Astrocyte of the cerebellum (primary cell): ENCODE data around the gene ODAD4.

Experiments
- DNase-seq: peaks from one replicate; pipeline ENCODE4 v3.0.0-alpha.2; 2011; ENCODE audit warnings: low read depth
- H3K4me3 ChIP-seq: 2 replicates; pipeline ENCODE4 v1.5.1; 2011; ENCODE audit warnings: mild to moderate bottlenecking, low read depth, low read length, moderate library complexity
- CTCF ChIP-seq: IDR thresholded peaks from 2 replicates; pipeline ENCODE4 v1.5.1; 2012; ENCODE audit warnings: low read length, low read depth, moderate library complexity, mild to moderate bottlenecking; ENCODE audit errors: missing control alignments
- in situ Hi-C: cut with HindIII; loops from 2 replicates; pipeline ENCODE4 v1.10.0; 2017; ENCODE audit warnings: low sequenced_read_pairs

ODAD4 gene

GRCh38 chr17:41985919-41986318 lies 55.5 kb downstream of the ODAD4 start:
- in situ Hi-C loops: no loop called here
- TF ChIP-seq CTCF: no peak

GRCh38 chr17:41986634-41987033 lies 56.2 kb downstream of the ODAD4 start:
- DNase-seq: no peak
- no peak for TF ChIP-seq CTCF
- in situ Hi-C loops: no loop called here
- no peak overlapping the region for H3K4me3 ChIP-seq

More at GRCh38 chr17:41985919-41986318, 55.5 kb downstream of the ODAD4 start:
- H3K4me3 ChIP-seq: no peak overlapping the region
- DNase-seq: no peak

GRCh38 chr17:41987642-41988041 lies 57.2 kb downstream of the ODAD4 start:
- DNase-seq: no peak
- no peak for TF ChIP-seq CTCF
- in situ Hi-C loops: no loop called here
- H3K4me3 ChIP-seq: no peak overlapping the region

- no peak for DNase-seq
- no peak overlapping the region for H3K4me3 ChIP-seq
- no peak for TF ChIP-seq CTCF
- in situ Hi-C loops: no loop called here
Observed at GRCh38 chr17:41988418-41988817, 58.0 kb downstream of the ODAD4 start.

GRCh38 chr17:41989702-41990419 lies 59.4 kb downstream of the ODAD4 start:
- no peak overlapping the region for H3K4me3 ChIP-seq
- no peak for TF ChIP-seq CTCF
- DNase-seq: no peak
- in situ Hi-C loops: no loop called here

GRCh38 chr17:41992576-41992975 lies 62.2 kb downstream of the ODAD4 start:
- DNase-seq: no peak
- in situ Hi-C loops: no loop called here
- TF ChIP-seq CTCF: no peak
- no peak overlapping the region for H3K4me3 ChIP-seq

GRCh38 chr17:41996855-41997164 lies 66.4 kb downstream of the ODAD4 start:
- TF ChIP-seq CTCF: no peak
- in situ Hi-C loops: no loop called here
- DNase-seq: no peak
- no peak overlapping the region for H3K4me3 ChIP-seq
